SK-N-SH (cell line): ENCODE results near the gene AIMP1.

ENCODE experiments used
- EP300 ChIP-seq, 2 experiments: IDR thresholded peaks; 2 replicates each; pipeline versions ENCODE4 v1.4.0 to v1.6.1; 2012; ENCODE audit warnings: borderline replicate concordance in 1 of 2, low read depth in 1 of 2, low read length in 1 of 2
- EZH2phosphoT487 ChIP-seq: fragments of 200-600 bp; sonication (generic); IDR thresholded peaks from 2 replicates; pipeline ENCODE4 v1.6.1; 2017; ENCODE audit warnings: low read depth, mixed run types, mild to moderate bottlenecking, antibody characterized with exemption, moderate library complexity, borderline replicate concordance
- MAX ChIP-seq: IDR thresholded peaks from 2 replicates; pipeline ENCODE4 v1.4.0; 2012; ENCODE audit warnings: low read depth
- RCOR1 ChIP-seq: fragments of 150-350 bp; IDR thresholded peaks from 2 replicates; pipeline ENCODE4 v1.6.1; 2017; ENCODE audit warnings: antibody characterized with exemption, low read length
- TCF12 ChIP-seq: IDR thresholded peaks from 2 replicates; pipeline ENCODE4 v1.4.0; 2012
- TF ChIP-seq, protein P1 (sequence below): IDR thresholded peaks from 2 replicates; pipeline ENCODE4 v1.4.0; 2012; ENCODE audit warnings: low read depth, borderline replicate concordance
- TF ChIP-seq, protein P2 (sequence below): fragments of 200-600 bp; sonication (generic); IDR thresholded peaks from 2 replicates; pipeline ENCODE4 v1.6.1; 2017; ENCODE audit warnings: antibody characterized with exemption, mild to moderate bottlenecking, moderate library complexity
- TF ChIP-seq, protein P3 (sequence below): fragments of 150-350 bp; IDR thresholded peaks from 2 replicates; pipeline ENCODE4 v1.6.1; 2017; ENCODE audit warnings: antibody characterized with exemption, low read length, low read depth, borderline replicate concordance

- TF ChIP-seq EP300 (IDR thresholded peaks at IDR 0.05; ENCODE audit: borderline replicate concordance in 1 of 2, low read depth in 1 of 2, low read length in 1 of 2) (no peak), RCOR1 (no peak), EZH2phosphoT487 (no peak), MAX (peak; percentile 86; the same call in 1 of the 2 replicates), TCF12 (no peak)
- TF ChIP-seq, protein P1, sequence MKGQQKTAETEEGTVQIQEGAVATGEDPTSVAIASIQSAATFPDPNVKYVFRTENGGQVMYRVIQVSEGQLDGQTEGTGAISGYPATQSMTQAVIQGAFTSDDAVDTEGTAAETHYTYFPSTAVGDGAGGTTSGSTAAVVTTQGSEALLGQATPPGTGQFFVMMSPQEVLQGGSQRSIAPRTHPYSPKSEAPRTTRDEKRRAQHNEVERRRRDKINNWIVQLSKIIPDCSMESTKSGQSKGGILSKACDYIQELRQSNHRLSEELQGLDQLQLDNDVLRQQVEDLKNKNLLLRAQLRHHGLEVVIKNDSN: no peak
- TF ChIP-seq, protein P2, sequence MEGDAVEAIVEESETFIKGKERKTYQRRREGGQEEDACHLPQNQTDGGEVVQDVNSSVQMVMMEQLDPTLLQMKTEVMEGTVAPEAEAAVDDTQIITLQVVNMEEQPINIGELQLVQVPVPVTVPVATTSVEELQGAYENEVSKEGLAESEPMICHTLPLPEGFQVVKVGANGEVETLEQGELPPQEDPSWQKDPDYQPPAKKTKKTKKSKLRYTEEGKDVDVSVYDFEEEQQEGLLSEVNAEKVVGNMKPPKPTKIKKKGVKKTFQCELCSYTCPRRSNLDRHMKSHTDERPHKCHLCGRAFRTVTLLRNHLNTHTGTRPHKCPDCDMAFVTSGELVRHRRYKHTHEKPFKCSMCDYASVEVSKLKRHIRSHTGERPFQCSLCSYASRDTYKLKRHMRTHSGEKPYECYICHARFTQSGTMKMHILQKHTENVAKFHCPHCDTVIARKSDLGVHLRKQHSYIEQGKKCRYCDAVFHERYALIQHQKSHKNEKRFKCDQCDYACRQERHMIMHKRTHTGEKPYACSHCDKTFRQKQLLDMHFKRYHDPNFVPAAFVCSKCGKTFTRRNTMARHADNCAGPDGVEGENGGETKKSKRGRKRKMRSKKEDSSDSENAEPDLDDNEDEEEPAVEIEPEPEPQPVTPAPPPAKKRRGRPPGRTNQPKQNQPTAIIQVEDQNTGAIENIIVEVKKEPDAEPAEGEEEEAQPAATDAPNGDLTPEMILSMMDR: no peak
- TF ChIP-seq, protein P3, sequence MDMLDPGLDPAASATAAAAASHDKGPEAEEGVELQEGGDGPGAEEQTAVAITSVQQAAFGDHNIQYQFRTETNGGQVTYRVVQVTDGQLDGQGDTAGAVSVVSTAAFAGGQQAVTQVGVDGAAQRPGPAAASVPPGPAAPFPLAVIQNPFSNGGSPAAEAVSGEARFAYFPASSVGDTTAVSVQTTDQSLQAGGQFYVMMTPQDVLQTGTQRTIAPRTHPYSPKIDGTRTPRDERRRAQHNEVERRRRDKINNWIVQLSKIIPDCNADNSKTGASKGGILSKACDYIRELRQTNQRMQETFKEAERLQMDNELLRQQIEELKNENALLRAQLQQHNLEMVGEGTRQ: no peak
Measured at GRCh38 chr4:106315968-106316772, at the start of gene AIMP1, which contains the start of gene TBCK.
